K562 (cell line): ENCODE measurements around the gene VPS35. TPM values are rescaled to one million over a fixed set of nuclear protein-coding genes. Genes with fewer than 3 reads are reported as not detected.

Source experiments
- KLF13 ChIP-seq: fragments of 450-650 bp; IDR thresholded peaks from 2 replicates; pipeline ENCODE4 v1.6.1; 2016; ENCODE audit warnings: missing genetic modification characterization, low read depth, mild to moderate bottlenecking, missing compliant biosample characterization, moderate library complexity, borderline replicate concordance
- ZNF133 ChIP-seq: fragments of 250-450 bp; sonication (Bioruptor Pico); IDR thresholded peaks from 2 replicates; pipeline ENCODE4 v1.4.0; 2020; ENCODE audit warnings: mild to moderate bottlenecking
- polyA plus RNA-seq, 8 experiments: library from polyadenylated mRNA; depleted of rRNA in 4 of 8; stranded (reverse) in 5 of 8; unstranded in 3 of 8; fragments of >200 nt; fragmentation: Nextera tagmentation in 2 of 8; fragmentation: Illumina TruSeq in 1 of 8; extraction: Ambion mirVana in 2 of 8; extraction: Trizol in 1 of 8; gene quantifications; 2 replicates each; pipeline versions ENCODE4 v1.2.1 to v1.2.3, GENCODE V29; 2011 to 2014; ENCODE audit warnings: inconsistent platforms in 1 of 8, missing spikeins in 1 of 8
- total RNA-seq, 7 experiments: library from RNA; depleted of rRNA in 6 of 7; stranded (reverse); fragments of >200 nt in 6 of 7; fragmentation: Illumina TruSeq in 2 of 7; extraction: Trizol in 2 of 7; gene quantifications; 2 replicates each; pipeline versions ENCODE4 v1.2.1 to v1.2.3, GENCODE V29; 2011 to 2021; ENCODE audit warnings: low replicate concordance in 1 of 7
- TF ChIP-seq, protein P1 (sequence below): sonication (generic); IDR thresholded peaks from 2 replicates; pipeline ENCODE4 v1.6.1; 2016
- TF ChIP-seq, protein P2 (sequence below): fragments of 450-650 bp; formaldehyde crosslinking; conservative IDR thresholded peaks from 2 replicates; pipeline ENCODE4 v1.4.0; 2022; ENCODE audit warnings: mild to moderate bottlenecking, missing genetic modification characterization
- TF ChIP-seq, protein P3 (sequence below): fragments of 150-350 bp; IDR thresholded peaks from 2 replicates; pipeline ENCODE4 v1.6.1; 2014; ENCODE audit warnings: low read depth, mild to moderate bottlenecking, low read length, borderline replicate concordance

VPS35 gene
- total and polyA plus RNA-seq, 9 of the 15 experiments (the other 6 are each of a cell fraction or from before 2014, with no cell fraction given), result 32.7 to 131 (median 66.2) TPM

DNA sequence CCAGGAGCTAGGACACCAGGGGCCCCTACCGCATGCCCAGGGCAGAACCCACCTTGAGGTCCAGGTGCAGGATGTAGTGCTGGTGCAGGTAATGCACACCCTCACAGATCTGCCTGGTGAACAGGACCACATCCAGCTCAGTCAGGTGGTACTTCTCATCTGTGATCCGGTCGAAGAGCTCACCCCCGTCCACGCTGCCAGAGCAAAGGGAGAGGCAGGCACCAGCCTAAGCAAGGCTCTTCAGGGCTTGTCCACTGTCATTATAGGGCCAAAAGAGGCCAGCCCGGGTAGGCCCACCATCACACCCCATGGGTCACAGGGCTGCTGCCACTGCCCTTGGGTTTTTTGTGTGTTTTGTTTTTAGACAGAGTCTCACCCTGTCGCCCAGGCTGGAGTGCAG is 38.2 kb upstream of the VPS35 start (continued):
- TF ChIP-seq, protein P1, sequence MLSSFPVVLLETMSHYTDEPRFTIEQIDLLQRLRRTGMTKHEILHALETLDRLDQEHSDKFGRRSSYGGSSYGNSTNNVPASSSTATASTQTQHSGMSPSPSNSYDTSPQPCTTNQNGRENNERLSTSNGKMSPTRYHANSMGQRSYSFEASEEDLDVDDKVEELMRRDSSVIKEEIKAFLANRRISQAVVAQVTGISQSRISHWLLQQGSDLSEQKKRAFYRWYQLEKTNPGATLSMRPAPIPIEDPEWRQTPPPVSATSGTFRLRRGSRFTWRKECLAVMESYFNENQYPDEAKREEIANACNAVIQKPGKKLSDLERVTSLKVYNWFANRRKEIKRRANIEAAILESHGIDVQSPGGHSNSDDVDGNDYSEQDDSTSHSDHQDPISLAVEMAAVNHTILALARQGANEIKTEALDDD, result no peak
- TF ChIP-seq KLF13 (no peak), ZNF133 (CRISPR knock-in tag) (no peak)
- TF ChIP-seq, protein P2, sequence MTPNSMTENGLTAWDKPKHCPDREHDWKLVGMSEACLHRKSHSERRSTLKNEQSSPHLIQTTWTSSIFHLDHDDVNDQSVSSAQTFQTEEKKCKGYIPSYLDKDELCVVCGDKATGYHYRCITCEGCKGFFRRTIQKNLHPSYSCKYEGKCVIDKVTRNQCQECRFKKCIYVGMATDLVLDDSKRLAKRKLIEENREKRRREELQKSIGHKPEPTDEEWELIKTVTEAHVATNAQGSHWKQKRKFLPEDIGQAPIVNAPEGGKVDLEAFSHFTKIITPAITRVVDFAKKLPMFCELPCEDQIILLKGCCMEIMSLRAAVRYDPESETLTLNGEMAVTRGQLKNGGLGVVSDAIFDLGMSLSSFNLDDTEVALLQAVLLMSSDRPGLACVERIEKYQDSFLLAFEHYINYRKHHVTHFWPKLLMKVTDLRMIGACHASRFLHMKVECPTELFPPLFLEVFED (CRISPR knock-in tag), result no peak
- TF ChIP-seq, protein P3, sequence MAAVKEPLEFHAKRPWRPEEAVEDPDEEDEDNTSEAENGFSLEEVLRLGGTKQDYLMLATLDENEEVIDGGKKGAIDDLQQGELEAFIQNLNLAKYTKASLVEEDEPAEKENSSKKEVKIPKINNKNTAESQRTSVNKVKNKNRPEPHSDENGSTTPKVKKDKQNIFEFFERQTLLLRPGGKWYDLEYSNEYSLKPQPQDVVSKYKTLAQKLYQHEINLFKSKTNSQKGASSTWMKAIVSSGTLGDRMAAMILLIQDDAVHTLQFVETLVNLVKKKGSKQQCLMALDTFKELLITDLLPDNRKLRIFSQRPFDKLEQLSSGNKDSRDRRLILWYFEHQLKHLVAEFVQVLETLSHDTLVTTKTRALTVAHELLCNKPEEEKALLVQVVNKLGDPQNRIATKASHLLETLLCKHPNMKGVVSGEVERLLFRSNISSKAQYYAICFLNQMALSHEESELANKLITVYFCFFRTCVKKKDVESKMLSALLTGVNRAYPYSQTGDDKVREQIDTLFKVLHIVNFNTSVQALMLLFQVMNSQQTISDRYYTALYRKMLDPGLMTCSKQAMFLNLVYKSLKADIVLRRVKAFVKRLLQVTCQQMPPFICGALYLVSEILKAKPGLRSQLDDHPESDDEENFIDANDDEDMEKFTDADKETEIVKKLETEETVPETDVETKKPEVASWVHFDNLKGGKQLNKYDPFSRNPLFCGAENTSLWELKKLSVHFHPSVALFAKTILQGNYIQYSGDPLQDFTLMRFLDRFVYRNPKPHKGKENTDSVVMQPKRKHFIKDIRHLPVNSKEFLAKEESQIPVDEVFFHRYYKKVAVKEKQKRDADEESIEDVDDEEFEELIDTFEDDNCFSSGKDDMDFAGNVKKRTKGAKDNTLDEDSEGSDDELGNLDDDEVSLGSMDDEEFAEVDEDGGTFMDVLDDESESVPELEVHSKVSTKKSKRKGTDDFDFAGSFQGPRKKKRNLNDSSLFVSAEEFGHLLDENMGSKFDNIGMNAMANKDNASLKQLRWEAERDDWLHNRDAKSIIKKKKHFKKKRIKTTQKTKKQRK, result no peak
- TF ChIP-seq, all 486 proteins: peak for 0
